GM19395 (cell line): ENCODE measurements around the gene TEP1.
A peak's percentile ranks its signal among the peaks of the same experiment; 100 is the strongest.
"Not testable (repeated sequence)": the region's sequence is repeated elsewhere in the genome, so short reads cannot be mapped to it uniquely, and the experiment has no call there.

Experiments
- ATAC-seq: cut with Tn5 transposase; IDR thresholded peaks from one replicate; pipeline ENCODE4 v1.9.1; 2021; ENCODE audit warnings: mild to moderate bottlenecking, moderate library complexity; ENCODE audit not compliant: unreplicated experiment

The TEP1 gene

DNA sequence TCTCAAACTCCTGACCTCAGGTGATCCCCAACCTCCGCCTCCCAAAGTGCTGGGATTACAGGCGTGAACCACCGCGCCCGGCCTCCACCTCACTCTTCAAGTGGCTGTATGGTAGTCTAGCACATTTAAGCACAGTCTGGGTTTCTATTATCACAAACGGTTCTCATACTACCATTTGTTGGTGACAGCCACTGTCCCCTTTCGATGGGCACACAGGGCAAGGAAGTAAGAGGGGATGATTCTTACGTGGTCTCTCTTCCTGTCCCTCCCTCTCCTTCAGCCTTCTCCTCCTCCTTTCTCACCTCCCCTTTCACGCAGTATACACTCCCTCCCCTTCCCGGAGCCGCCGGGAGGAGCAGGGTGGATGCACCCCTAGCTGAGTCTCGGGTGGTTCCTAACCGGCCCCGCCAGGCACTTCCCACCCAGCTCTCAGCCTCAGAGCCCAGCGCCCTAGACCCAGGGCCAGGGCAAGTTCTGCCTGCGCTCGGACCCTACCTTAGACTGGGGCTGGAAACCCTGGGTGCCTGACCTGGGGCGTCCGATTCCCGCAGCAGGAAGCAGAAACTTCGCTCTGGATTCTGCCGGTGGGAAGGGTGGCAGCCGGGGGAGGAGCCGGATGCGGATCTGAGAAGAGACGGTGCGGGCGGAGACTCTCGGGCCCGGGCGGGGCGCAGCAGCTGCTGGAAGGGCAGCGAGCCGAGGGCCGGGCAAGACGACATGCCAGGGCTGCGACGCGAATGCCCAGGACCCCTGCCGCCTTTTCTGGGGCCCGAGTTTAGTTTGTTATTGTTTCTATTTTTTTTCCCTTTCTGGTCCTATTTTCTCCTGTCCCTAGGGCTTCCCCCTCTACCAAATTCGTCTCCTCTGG is at the start of gene TEP1:
TEP1 (minus strand) TSS at position 626 of the 868 bp plus-strand sequence. CDS start 5,062 bp downstream, outside the sequence.
- ATAC-seq = peak; percentile 74

DNA sequence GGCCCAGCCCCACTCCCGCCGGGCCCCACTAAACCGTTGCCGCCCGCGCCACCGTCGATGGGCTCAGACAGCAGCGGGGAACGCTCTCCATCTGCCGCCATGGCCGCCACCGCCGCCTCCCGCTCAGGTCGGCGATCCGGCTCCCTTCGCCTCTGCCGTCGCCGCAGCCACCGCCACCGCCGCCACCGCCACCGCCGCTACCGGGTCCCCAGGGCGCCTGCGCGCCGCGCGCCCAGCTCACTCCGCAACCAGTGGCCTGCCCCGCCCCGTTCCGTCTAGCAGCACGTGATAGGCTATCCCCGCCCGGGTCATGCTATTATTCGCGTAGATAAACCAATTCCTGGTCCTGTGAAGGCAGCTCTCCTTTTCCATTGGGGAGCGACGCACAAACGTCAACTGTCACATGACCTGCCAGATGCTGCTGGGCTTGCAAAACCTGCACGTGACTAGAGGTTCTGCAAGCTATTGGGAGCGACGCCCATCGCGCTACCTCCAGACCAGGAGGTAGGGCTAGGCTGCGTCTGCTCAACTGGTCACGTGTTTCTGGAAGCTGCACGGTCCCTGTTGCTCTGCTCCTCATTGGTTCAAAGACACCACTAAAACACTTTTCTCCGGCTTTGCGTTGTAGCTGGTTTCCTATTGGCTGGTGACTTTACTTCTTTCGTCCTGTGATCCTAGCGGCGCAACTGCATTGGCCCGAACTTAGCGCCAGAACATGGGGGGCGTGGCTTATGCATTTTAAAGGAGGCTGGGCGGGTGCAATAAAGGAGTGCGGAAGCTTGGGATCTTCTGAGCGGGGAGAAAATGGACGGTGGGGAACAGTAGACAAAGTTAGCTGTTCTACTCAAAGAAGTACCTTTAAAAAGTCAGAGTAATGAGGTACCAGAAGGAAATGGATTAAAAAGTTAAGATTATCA is 48.2 kb upstream of the TEP1 start, which contains the start of gene PIP4P1:
PIP4P1 (minus strand) TSS at position 210 of the 917 bp plus-strand sequence; CDS start at position 101, 109 bp downstream.
- ATAC-seq = peak; percentile 95

DNA sequence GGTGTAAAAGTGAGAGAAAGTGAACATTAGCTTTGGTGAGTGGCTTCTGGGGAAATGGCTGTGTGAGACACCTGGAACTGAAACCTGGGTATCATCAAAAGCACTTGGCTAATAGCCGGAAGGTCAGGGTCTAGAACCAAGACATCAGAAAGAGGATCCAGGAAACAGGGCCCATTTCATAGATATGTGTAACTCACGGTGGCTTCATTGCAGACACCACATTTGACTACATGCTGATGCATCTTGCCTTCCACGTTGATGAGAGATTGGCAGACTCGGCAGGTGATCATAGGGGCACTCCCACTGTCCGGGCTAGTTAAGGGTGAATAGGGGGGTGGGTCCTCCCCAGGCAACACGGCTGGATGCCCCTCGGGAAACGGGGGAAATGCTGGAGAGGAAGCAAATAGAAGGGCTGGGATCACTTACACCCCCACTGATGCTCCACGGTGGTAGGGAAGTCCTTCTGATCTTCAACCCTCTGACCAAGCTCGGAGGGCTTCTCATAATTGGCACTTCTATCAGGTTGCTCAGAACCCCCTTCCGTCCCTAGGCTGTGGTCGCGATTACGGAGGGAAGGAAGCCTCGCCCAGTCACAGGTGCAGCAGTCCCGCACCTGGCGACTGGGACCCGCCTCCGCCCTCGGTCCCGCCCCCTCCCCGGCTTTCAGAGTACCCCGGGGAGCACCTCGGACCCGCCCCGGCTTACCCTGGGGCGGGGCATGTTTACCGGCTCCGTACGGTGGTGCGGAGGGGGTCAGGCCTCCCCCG is 47.3 kb upstream of the TEP1 start:
- ATAC-seq = peak; percentile 7

DNA sequence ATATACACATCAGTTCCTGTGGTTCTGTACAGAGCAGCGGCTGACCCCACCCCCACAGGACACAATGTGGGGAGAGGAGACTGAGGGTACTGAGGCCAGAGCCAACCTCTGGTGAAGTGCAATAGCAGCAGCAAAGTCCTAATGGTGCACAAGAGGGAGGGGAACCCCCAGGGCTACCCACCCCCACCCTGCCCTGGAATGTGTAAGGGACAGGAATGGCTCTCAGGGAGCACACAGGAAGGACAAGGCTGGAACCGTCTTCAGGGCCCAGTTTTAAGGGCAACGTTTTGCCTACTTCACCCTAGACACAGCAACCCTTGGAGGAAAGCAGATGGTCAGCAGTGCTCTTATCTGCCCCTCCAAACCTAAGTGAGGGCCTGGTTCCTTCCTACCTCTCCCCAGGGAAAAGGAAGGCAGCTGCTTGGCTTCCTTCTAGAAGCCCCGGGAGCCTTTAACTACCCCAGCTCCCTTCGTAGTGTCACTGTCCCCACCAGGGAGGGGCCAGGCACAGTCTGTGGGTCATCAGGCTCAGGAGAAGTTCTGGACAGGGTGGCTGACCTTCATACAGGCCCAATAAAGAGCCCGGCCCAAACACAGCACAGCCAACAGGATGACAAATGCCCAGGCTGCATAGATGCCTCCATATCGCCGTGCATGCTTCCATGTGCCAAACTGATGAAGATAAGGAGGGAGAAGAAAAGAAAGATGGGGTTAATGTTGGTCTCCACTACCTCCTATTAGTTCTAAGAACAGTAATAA is 44.9 kb upstream of the TEP1 start:
- no peak for ATAC-seq

DNA sequence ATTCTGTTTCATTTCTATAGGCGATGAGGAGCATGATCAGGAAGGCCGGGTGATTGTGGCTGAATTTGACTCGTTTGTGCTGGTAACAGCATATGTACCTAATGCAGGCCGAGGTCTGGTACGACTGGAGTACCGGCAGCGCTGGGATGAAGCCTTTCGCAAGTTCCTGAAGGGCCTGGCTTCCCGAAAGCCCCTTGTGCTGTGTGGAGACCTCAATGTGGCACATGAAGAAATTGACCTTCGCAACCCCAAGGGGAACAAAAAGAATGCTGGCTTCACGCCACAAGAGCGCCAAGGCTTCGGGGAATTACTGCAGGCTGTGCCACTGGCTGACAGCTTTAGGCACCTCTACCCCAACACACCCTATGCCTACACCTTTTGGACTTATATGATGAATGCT is 43.7 kb upstream of the TEP1 start:
- ATAC-seq = no peak

DNA sequence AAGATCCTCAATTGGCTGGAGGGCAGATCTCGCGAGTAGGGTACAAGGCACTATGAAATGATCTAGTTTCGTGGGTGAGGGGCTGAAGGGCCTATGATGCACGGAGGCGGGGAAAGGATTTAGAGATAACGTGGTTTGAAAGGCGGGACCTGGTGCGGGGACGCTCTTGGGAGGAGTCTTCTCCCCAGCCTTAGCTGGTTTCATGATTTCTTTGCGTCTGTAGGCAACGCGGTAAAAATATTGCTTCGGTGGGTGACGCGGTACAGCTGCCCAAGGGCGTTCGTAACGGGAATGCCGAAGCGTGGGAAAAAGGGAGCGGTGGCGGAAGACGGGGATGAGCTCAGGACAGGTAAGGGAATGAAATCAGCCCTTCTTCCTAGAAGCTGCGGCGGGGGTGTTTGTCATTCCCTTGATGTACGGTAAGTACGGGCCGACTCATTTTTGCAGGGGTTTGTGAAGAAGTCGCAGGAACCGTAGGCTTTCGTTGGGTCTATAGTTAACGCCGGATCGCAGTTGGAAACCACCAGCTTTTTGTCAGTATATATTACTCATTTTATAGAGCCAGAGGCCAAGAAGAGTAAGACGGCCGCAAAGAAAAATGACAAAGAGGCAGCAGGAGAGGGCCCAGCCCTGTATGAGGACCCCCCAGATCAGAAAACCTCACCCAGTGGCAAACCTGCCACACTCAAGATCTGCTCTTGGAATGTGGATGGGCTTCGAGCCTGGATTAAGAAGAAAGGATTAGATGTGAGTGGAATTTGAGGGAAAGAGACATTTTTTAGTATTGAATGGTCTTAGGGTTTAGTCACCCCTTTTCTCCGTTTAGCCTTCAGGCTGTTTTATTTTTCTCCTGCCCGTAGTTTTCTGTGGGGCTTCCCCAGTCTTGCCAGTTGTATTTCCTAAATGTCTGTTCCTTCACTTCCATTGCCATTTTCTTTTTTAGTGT is 42.3 kb upstream of the TEP1 start:
- peak; percentile 63 for ATAC-seq

DNA sequence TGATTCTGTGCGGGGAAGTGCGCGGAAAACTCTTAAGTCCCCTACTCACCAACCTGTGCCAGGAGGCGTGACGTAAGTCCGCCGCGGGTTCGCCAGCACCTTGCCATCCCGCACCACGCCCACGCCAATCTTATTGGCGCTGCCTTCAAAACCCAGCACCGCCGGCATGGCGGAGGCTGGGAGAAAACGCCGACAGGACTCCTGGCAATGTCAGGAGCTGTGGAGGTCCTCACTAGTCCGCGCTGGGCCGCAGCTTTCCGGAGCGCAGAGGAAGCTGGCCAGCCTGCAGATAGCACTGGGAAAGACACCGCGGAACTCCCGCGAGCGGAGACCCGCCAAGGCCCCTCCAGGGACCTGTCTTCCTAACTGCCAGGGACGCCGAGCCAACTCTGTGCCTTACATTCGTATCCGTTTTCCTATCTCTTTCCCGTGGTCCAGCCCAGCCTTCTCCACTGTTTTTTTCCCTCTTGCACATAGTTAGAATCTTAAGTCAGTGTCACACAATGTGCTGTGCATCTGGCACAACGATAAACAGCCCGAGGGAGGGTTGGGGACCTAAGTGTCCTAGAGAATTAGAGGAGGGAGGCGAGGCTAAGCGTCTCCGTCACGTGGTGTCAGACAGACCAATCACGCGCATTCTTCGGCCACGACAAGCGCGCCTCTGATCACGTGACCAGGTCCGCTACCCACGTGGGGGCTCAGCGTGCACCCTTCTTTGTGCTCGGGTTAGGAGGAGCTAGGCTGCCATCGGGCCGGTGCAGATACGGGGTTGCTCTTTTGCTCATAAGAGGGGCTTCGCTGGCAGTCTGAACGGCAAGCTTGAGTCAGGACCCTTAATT is 41.4 kb upstream of the TEP1 start, which contains the start of the genes APEX1 and OSGEP:
APEX1 (plus strand) TSS at position 711 of the 839 bp plus-strand sequence. CDS start 420 bp downstream, outside the sequence.
OSGEP (minus strand) TSS at position 297 of the 839 bp plus-strand sequence; CDS start at position 168, 129 bp downstream.
- ATAC-seq = peak; percentile 92

DNA sequence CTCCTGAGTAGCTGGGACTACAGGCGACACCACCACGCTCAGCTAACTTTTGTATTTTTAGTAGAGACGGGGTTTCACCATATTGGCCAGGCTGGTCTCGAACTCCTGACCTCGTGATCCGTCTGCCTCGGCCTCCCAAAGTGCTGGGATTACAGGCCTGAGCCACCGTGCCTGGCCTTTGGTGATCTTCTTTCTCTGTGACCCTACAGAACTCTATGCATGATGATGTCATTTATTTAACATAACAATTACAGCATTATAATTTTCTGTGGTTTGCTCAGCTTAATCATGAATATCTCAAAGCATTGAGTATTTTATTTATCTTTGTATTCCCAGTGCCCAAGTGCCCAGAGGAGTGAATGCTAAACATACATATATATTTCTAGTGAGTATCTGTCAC is 39.5 kb upstream of the TEP1 start:
- not testable (repeated sequence) for ATAC-seq

DNA sequence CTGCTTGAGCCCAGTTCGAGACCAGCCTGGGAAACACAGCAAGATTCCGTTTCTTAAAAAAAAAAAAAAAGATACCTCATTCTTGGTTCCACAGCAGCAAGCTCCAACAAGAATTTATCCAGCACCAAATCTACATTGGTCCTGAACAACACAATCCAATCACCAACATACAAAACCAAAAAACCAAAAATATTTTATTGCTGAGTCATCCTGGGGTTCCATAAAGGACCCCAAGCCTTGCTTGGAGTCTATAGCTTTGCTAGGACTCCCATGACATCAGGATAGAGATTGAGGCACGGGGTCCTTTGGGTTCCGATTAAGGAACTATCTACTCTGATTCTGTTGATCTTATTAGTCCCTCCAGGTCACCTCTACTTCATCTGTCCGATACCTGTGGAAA is 33.6 kb upstream of the TEP1 start:
- no peak for ATAC-seq

DNA sequence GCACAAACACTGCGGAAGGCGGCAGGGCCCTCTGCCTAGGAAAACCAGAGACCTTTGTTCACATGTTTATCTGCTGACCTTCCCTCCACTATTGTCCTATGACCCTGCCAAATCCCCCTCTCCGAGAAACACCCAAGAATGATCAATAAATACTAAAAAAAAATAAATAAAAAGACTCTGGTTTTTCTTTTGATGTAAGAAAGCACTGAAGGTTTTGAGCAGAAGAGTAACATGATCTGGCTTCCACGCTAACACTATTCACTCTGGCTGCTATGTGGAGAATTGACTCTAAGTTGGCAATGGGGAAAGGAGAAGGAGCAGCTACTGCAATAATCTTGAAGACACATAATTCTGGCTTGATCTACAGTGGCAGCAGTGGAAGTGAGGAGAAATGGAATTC is 30.3 kb upstream of the TEP1 start:
- not testable (repeated sequence) for ATAC-seq

DNA sequence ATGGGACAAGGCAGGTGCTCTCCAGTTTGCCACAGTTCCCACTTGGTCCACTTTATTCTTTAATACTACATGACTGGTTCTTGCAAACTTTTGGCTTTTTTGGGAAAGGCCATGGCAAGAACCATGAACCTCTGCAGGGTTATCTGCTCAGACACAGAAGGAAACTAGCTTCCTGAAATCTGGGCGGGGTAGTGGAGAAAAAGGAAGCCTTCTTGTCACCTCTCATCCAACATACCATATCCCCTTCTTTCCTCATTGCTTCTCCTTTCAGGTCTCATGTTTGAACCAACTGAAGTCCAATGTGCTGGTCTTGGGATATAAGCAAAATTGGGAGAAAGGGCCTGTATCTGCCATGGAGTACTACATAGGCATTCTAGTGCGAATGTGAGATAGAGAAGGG is 28.2 kb upstream of the TEP1 start:
- ATAC-seq = no peak

DNA sequence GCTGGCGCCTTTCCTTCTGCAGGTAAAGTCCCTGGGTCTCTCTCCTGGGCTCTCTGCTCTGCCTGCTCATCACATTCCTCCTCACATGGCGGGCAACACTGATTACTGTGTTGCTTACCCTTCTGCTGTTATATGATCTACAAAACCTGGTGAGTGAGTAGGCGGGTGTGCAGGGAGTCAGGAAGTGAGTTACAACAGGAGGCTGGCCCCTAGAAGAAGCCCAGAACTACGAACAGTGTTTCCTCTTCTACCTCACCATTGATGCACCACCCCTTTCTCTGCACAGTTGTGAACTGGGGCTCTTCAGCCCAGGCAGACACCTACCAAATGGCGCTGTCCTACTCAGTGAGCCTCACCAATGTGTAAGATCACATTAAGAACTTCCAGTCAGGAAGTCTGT is 27.6 kb upstream of the TEP1 start:
- ATAC-seq = peak; percentile 67

DNA sequence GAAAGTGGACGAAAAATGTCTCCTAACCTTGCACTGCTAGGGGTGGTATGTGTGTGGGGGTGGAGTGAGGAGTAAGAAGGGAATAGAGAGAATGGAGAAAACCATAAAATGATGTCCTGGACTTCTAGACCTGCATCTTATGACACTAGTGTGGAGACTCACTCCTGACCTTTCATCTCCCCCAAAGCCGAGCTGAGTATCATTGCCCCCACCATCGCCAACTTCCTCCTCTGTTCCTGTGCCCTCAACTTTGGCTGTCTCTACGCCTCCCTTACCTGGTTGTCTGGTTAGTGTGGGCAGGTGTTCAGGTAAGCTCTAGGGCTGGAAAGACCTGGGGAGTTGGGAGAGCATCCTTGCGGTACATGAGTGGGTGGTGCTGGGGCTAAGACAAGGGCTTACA is 27.2 kb upstream of the TEP1 start:
- ATAC-seq = no peak

DNA sequence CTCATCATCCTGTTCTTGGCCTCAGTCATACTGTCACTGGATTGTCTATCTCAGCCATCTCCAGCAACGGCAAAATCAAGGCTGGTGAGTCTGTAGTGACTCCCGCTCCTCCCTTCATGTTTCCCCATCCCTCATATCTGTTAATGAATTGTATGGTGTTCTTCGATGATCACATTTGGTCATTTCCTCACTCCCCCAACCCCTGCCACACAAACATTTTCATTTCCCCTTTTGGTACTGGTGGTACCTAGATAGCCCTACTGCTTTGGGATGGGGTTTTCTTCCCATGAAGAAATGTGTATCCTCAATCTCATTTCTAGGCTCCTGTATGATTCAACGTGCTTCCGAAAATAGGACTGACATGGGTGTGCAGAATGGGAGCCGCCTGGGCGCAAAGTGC is 25.4 kb upstream of the TEP1 start:
- no peak for ATAC-seq

DNA sequence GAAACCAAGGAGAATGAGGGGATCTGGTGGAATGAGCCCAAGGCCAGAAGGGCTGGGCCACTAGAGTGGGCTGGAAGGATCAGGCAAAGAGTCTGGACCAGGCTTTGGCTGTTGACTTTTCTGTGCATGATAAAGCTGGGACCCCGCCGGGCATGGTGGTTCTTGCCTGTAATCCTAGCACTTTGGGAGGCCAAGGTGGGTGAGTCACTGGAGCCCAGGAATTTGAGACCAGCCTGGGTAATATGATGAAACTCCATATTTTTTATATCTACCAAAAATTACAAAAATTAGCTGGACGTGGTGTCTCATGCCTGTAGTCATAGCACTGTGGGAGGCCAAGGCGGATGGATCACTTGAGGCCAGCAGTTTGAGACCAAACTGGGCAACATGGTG is 23.1 kb upstream of the TEP1 start:
- ATAC-seq = no peak

DNA sequence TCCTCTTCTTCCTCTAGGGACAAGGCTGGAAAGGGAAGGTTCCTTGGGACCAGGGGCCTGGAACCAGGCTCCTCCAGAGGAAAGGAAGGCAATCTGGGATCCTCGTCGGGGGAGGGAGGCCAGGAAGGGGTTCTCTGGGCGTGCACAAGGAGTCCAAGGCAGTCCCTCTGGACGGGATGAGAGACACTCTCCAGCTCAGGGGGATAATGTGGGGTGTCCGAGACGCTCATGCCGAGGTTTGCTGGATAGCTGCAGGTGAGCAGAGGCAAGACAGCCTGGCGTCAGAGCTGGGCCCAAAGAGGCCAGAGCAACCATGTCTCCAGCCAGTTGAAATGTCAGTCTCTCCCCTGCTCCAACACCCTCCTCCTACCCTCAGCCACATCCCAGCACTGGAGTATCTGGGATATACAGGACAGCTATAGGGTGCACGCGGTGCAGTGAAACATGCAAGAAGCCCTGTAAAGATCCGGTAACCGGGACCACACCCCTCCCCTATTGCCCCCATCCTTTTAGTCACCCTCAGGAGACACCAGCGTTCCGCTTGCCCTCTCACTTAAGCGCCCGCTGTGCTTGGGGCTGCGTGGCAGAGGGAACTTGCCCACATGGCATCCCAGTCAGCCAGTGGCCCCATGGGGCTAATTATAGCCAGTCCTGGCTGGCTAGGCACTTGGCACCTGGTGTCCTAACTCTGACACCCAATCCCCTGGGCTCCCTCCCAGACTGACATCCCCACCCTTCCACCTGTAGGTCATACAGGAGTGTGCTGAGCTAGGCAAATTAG is 22.5 kb upstream of the TEP1 start, which contains the start of gene KLHL33:
KLHL33 (minus strand) TSS at position 585 of the 781 bp plus-strand sequence; CDS start at position 230, 355 bp downstream.
- ATAC-seq = no peak
